Esophagus squamous epithelium (tissue), 4 donors: ENCODE measurements around the gene RNF213.

Experiments
- CTCF ChIP-seq, 6 experiments: fragments of 450-650 bp in 4 of 6; fragments of 200-600 bp in 2 of 6; sonication (generic) in 2 of 6; IDR thresholded peaks; one replicate each; pipeline ENCODE4 v1.5.1; 2016 to 2019; ENCODE audit warnings: antibody characterized with exemption in 6 of 6, mild to moderate bottlenecking in 4 of 6, moderate library complexity in 4 of 6
- POLR2A ChIP-seq, 4 donors: fragments of 450-650 bp; IDR thresholded peaks; one replicate each; pipeline ENCODE4 v1.6.1; 2017; ENCODE audit warnings: antibody characterized with exemption in 4 of 4, mild to moderate bottlenecking in 4 of 4, moderate library complexity in 3 of 4

- TF ChIP-seq CTCF (IDR thresholded peaks at IDR 0.05): no peak
- TF ChIP-seq POLR2A (IDR thresholded peaks at IDR 0.05): no peak
These were observed 93.7 kb downstream of the RNF213 start for GRCh38 chr17:80354336-80354735.
